ENCODE results near the gene CACNA1D.
A peak's percentile ranks its signal among the peaks of the same experiment; 100 is the strongest.

CACNA1D gene

DNA sequence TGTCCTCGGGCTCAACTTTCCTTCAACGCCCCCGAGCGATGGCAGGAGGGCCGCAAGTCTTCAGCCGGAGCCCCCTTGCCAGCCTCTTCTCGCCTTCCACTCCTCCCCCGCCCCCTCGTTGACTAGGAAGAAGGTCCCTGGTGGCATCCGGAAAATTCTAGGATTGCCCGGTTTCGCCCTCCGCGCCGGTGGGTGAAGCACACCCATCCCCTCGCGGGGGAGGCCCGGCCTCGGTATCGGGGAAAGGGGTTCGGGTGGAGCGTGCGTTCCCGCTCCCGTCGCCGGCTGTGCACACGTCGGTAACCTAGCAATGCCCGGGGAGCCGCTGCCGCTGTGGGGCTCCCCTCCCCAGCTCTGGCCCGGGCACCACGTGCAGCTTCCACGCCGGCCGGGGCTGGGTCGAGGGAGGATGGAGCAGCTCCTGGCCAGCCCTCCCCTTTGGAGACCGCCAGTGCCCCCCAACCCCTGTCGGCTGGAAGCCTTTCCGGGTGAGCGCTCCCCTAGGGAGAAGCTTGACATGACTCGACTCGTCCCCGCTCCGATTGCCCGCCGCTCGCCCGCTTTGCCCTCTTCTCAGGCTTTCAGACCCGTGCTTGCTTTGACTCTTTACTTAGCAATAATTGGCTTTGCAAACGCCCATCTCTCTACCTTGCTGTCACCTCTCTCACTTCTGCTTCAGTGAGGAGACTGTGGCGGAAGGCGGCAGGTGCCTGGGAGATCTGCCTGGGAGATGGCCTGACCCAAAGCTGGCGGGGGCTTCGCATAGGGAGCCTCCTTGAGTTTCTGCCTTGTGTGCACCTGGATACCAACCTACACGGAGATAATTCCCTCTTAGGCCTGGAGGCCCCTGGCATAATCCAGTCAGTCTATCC, 1.3 kb downstream of the CACNA1D start:
- DNase-seq: no peak

DNA sequence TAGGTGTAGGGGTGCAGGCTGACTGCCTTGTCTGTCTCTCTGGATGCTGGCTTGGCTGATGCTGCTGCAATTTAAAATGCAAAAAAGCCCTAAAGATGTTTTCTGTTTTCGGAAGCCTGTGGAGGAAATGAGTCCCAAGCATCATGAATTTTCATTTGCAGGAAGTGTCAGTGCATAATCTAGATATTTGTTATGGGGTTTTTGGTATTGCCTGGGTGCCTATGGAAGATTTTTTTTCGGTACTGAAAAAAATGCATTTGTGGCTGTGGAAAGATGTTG, 1.9 kb downstream of the CACNA1D start:
- no peak for DNase-seq

DNA sequence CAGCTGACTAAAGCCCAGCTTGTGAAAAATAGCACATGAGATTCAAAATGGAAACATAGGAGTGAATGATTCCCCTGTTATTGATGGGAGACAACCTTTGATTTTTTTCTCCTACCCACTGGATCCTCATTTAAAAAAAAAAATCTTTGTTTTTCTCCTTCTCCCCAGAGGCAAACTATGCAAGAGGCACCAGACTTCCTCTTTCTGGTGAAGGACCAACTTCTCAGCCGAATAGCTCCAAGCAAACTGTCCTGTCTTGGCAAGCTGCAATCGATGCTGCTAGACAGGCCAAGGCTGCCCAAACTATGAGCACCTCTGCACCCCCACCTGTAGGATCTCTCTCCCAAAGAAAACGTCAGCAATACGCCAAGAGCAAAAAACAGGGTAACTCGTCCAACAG, 2.6 kb downstream of the CACNA1D start:
- DNase-seq: no peak

DNA sequence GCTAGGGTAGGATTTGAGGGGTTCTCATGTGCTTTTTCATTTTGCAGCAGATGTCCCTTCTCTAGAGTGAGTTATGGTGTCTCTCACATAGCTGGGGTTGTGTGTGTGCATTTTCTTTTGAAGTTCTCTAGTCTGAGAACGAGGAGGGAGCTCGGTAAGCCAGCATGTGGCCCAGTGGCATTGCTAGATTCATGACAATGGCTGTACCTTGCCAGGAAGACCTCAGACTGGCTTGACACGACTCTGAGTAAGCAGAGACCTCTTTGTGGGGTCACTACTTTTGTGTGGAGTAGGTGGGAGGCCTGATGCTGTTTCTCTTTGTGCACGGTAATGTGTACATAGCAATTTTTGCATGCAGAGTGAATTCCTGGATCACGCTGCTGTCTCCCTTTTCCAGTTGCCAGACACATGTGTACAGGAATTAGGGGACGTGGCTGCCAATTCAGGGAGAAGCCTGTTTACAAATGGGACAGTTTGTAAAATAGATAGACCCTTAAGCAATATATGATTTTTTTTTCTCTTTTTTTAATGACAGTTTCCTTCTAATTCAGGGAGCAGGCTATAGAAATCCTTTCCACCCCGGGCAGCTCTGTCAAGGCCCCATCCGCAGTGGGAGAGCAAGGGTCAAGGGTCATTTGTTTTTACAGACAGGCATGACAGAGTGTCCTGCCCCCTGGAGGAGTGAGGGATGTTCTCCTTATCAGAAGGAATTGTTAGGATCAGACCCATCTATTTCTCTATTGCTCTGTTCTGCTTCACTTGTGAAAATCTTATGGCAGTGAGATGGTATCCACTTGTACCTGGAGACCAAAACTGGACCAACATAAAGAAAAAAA, 4.6 kb downstream of the CACNA1D start:
- no peak for DNase-seq

DNA sequence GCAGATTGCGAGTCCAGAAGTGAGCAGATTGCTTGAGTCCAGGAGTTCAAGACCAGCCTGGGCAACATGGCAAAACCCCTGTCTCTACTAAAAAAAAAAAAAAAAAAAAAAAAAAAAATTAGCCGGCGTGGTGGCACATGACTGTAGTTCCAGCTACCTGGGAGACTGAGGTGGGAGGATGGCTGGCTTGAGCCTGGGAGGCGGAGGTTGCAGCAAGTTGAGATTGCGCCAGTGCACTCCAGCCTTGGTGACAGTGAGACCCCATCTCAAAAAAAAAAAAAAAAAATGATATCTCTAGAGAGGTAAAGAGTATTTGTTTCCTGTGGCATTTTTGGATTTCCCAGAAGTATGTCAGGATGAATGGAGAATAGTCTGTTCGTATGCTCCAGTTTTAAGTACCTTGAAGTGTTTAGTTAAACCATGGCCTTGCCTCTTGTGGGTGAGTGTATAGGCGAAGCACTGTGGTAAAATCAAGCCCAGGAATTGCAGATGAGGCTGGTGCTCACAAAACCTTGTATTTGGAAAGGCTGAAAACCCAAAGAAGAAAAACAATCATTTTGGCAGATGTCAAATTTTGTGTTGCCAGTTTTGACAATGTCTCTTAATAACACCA, 5.9 kb downstream of the CACNA1D start:
- peak; percentile 7 for DNase-seq

DNA sequence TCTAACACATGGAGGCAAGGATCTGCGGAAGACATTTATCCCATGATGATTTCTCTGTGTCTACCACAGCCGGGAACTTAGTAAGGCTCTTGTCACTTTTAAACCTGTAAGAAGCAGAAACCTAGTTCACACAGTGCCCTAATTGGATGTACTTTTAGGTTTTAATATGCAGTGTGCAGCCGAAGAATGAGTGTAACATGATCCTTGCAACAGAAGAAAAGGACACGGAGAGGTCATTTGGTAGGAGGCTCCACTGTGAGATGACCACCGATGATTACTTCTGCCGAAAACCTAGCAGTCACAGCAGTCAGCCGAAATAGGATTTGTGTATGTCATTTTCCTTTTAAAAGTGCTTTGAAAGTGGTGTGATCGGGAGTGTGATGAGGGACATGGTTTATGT, 6.8 kb downstream of the CACNA1D start:
- DNase-seq: peak; percentile 14

DNA sequence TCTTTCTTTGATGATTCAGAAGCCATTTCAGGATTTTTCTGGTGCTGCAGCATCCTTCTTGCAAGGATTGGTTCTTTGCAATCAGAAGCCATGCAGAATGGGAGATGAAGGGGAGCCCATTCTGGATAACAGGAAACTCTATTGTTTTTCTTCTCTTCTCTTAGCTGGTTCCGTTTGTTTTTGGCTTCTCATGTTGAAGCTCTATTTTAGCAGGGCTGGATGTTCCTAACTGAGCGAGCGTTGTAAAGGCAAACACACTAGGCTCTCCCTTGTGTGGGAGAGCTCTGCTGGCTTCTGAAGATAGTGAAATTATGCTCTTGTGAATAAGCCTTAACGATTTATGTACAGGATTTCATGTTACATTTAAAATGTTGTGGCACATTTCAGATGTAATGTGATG, 8.3 kb downstream of the CACNA1D start:
- DNase-seq: no peak

DNA sequence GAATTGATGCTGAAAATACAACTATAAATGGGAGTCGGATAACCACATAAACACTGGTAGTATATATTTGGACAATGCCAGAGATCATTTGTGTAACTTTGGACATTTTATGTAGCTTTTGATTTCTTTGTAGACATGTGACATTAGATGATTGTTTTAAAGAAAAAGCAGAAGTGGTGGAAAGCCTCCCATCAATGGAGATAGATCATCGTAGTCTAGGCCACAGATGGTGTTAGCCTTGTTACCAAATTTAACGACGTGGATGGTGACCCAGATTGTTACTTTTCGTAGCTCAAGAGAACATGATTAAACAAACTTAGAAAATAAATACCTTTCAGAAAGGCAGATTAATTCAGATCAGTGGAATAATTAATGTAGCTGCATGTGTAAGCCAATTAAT, 8.8 kb downstream of the CACNA1D start:
- DNase-seq: peak; percentile 7

DNA sequence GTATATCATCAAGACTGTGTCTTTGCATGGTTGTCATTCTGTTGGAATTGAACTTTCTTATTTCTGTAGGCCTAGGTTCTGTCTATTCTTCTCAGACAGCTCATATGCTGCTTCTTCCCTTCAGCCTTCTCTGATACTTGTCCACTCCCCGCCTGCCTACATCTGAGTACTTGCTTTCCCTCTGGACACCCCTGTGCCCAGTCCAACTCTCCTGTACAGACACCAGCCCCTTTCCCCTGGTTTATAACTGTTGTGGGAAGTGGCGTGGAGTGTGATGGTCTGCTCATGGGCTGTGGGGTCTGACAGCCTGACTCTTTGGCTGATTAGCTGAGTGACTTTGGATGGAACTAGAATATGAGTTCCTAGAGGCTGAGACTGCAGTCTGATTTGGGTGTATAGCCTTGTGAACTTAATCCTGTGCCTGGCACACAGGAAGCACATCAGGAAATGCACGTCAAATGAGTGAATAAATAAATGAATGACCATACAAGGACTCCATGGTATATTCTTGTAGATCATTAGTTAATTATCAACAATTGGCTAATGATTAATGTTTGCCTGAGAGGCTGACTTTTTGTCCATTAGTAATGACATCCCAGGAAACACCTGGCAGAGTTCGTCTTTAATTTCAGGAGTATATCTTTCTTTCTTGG, 11.8 kb downstream of the CACNA1D start:
- DNase-seq: no peak

DNA sequence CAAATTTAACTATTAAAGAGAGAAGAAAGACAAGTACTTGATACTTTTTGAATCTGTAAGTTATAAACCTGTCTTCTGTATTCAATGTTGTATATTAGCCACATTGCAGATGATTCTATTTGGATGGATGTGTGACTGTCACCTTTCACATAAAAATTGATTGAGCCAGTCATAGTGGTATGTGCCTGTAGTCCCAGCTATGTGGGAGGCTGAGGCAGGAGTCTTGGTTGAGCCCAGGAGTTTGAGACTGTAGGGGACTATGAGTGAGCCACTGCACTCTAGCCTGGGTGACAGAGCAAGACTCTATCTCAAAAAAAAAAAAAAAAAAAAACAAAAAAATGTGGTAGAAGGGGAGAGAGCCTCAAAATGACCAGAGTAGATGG, 12.3 kb downstream of the CACNA1D start:
- DNase-seq: no peak

DNA sequence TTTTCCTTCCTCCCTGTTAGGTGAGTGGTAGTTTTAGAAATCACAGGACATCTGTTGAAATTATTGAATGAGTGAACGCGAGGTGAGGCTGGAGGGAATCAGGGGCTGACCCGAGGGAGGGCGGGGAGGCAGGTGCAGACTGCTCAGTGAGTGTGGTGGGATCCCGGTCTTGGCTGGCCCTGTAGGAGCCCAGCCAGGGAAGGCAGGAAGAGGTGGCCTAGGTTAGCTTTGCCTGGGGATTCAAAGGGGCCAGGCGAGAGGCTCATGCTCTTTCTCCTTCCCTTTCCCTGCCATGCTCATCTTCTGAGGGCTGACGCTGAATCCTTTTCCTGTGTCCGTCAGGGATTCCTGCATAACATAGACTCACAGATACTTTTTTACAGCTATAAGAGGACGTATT, 15.1 kb downstream of the CACNA1D start:
- DNase-seq: no peak

DNA sequence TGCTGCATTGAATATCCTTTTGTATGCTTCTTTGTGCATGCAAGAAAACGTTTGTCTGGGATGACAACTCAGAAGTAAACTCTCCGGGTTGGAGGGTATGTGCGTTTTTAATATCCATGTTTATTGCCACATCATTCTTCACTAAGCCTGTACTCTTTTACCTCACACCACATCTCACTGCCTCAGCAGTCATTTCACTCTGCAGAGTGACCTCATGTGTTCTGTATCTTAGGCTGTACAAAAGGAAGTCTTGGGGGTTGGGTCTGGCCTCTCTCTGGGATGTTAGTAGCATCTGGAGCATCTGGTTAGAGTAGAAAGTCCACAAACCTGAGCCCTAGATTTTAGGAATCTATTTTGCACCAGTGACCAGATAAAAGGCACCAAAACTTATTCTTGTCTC, 16.1 kb downstream of the CACNA1D start:
- no peak for DNase-seq

DNA sequence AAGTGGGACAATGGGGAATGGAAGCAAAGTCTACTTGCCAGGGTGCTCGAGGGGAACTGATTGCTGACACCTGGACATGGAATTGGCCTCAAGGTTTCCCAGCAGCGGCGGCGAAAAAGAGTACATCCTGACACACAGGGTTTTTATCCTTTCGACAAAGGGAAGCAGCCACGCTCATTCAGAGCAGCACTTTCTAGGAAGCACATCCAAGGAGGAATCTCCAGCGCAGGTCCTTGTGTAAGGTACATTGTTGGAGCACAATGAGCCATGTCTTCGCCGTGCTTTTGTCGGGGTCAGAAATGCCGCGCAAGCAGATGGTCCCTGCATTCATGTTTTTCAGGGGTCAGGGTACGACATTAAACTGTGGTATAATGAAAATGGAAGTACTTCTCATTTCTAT, 16.8 kb downstream of the CACNA1D start:
- DNase-seq: no peak

DNA sequence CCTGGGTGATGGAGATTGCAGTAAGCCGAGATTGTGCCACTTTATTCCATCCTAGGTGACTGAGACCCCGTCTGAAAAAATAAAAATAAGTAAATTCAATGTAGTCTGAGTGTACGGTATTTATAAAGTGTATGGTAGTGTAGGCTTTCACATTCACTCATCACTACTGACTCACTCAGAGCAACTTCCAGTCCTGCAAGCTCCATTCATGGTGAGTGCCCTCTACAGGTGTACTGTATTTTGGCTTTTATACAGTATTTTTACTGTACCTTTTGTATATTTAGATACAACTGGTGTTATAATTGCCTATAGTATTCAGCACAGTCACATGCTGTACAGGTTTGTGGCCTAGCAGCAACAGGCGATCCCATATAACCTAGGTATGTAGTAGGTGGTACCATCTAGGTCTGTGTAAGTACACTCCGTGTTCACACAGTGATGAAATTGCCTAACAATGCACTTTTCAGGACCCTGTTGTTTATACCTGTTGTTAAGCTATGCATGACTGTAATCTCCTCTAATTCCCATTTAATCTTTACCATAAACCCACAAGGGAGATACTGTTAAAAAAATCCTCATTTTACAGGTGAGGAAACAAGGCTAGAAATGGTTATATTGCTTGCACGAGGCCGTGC, 19.3 kb downstream of the CACNA1D start:
- no peak for DNase-seq

DNA sequence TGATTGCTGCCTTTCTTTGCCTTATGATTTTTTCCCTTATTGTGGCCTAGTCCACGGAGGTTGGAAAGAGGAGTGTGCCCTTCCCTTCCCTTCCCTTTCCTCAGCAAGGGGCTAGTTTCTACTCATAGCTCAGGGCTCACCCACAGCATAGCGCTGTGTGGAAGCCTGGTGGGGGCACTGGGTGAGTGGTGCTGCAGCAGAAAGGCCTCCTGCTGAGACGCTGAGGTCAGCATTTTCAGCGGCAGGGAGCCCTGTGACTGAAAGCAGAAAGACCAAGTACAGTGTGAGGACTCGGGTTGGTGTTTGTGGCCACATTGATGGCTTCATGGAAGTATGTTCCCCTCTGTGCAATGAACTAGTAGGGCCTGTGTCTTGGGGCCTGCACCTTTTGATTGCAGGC, 21.9 kb downstream of the CACNA1D start:
- no peak for DNase-seq

DNA sequence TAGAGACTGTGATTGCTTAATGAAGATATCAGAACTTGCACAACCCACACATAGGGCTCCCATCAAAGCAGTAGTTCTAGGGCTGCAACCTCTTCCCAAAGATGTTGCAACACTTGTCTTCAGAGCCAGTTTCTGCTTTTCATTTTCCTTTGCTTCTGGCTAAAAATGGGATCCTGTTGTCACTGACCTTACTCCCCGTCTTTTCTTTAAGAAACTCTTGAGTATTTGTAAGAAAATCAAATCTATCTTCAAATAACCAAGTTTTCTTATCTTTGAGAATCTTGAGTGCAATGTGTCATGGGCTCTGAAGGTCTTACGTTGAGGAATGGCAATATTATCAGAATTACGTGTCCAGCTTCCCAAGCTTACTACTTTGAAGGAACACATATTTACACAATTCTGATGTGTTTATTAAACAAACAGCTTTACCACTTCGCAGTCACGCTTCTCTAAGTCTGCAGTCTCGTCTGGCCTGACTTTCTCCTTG, 24.1 kb downstream of the CACNA1D start:
- no peak for DNase-seq

DNA sequence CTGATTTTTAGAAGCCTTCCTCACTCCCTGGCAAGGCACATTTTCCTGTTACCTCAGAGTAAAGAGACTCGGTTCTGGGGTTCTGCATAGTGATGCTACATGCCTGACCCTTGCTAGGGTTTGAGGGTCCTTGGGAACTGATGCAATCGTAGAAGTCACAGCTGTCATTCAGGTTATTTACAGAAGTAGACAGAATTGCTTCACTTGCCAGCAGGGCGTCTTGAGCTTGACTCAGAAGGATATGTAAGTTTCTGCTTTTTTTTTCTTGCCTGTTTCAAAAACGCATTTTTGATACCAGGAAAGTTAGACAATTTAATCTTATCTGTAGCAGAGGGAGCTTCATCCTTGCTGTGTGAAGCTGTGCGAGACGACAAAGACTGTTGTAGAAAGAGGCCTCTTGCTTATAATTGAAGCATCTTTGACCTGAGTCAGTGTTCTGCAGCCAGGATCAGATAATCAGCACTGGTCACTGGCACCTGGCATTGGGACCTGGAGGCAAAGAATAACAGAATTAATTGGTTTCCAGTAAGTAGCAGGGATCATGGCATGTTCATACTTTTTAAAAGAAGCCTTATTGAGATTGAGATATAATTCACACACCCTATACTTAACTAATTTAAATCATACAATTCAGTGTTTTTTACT, 24.8 kb downstream of the CACNA1D start:
- no peak for DNase-seq

DNA sequence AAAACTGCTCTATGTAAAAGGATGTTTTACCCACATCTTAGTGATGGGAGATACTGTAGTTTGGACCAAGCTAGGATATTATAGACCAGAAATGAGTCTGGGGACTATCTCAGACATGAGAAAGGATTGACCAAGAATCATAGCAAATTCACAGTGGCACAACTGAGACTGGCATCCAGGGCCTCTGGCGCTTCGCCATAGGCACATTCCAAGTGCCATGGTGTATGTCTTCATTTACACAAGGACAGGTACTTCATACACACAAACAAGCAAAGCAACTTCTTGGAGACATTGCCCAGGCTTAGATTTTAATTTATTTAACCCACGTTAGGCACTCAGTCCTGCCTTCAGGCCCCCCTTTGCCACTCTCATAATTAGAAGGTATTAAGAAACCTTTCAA, 28.9 kb downstream of the CACNA1D start:
- no peak for DNase-seq

DNA sequence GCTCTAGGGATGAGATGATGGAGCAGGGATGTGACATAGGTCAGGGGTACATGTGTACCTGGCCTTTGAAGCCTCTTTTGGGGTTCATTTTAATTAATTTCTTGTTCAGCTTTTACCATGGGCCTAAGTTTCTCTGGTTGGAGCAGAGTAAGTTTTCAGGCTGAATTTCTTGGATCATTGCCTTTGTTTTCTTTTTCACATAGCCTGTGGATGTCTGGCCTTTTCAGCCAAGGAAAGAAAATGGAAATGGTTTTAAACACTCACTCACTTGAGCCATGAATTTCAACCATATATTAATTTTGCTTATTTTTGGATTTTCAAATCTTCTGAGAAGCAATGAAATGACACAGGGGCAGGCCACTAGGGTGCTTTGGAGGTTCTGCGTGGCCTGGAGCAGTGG, 30.2 kb downstream of the CACNA1D start:
- DNase-seq: no peak

DNA sequence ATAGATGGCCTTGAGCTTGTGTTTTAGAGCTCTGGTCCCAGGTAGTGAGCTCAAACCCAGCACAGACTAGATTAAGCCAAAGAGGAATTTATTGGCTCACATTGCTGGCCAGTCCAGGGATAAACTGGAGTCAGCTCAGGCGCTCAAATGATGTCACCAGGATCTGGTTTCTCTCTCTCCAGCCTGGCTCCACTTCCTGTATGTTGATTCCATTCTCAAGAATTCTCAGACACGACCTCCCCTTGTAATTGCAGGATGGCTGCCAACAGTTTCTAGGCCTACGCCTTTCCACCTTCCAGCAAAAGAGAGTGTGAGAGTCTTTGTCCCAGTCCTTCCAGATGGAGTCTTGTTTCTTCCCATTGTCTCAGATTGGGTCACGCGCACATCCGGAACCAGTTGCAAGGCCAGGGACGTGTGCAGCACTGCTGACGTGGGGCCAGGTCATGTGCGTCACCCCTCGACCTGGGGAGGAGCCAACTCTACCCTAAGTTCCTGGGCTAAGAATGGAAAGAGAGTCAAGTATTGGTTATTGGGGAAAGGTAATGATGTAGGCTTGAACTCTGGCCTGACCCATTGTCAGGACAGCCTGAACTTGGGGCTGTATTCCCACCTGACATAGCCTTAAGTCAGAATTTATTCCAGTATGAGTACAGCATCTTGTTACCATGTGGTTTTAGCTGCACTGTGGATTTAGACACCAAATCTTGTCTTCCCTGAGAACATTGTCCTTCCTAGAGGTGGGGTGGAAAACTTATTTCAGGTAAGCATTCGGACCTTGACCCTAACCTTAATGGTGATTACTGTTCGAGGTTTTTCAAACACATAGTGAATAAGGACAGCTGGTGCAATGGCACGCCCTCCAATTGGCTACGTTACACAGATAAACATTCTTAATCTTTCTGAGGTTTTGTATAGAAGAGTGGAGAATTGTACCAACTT, 31.6 kb downstream of the CACNA1D start:
- DNase-seq: peak; percentile 81

DNA sequence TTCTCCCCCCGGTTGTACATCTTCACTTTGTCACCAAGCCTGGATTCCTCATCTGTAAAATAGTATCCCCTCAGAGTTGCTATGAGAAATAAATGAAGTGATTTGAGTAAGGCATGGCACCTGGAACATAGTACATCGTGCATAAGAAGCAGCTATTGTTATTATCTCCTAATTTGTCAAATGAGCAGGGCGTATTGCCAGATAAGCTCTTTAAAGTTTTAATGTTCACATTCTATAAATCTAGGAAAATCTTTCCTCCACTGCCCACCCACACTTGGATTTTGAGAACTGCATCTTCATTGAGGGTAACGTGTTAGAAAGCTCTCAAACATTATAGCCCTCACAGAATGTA, 32.3 kb downstream of the CACNA1D start:
- DNase-seq: no peak
